HUES6 (cell line): Measurements from ENCODE around the gene JAZF1.

Source experiments
- H3K27ac ChIP-seq: 2 replicates; pipeline ENCODE4 v1.7.0; 2013; ENCODE audit warnings: low read depth, mild to moderate bottlenecking, low read length, inconsistent platforms
- H3K27me3 ChIP-seq: 2 replicates; pipeline ENCODE4 v1.6.1; 2013; ENCODE audit warnings: low read length; ENCODE audit not compliant: control insufficient read depth, insufficient read depth
- H3K36me3 ChIP-seq: 2 replicates; pipeline ENCODE4 v1.6.1; 2013; ENCODE audit warnings: low read length; ENCODE audit not compliant: control insufficient read depth, insufficient read depth
- H3K4me1 ChIP-seq: 2 replicates; pipeline ENCODE4 v1.6.1; 2013; ENCODE audit warnings: low read length; ENCODE audit not compliant: control insufficient read depth, insufficient read depth
- H3K4me3 ChIP-seq: 2 replicates; pipeline ENCODE4 v1.5.1; 2013; ENCODE audit warnings: low read depth, low read length
- H3K9ac ChIP-seq: one replicate; pipeline ENCODE4 v1.6.1; 2013; ENCODE audit warnings: mild to moderate bottlenecking, low read length
- H3K9me3 ChIP-seq: 2 replicates; pipeline ENCODE4 v1.6.1; 2013; ENCODE audit warnings: low read depth, low read length; ENCODE audit not compliant: control insufficient read depth, insufficient read depth

Gene JAZF1

DNA sequence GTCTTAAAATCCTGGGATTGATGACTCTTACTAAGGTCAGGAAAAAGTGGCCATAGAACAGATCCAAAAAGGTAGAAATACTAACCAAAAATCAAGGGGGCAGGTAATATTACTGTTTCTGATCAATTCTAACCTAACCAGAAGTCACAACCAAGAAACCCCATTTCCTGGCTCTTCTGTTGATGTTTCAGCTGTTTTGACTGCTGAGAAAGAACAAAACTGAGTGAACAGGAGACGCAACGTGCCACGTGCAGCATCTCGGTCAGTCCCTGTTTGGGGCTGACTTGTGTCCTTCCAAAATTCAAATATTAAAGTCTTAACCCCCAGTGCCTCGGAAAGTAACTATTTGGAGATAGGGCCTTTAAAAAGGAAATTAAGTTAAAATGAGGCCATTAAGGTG, 56.8 kb downstream of the JAZF1 start:
- no peaks in the 10 kb centered on the region for H3K36me3 ChIP-seq
- H3K27me3 ChIP-seq: peaks cover 5% of the 10 kb centered on the region; the same call in 1 of the 2 replicates
- no peak overlapping the region for H3K27ac ChIP-seq
- no peak overlapping the region for H3K4me3 ChIP-seq
- no peaks in the 10 kb centered on the region for H3K9me3 ChIP-seq
- no peak overlapping the region for H3K9ac ChIP-seq
- peaks cover 34% of the 10 kb centered on the region for H3K4me1 ChIP-seq

DNA sequence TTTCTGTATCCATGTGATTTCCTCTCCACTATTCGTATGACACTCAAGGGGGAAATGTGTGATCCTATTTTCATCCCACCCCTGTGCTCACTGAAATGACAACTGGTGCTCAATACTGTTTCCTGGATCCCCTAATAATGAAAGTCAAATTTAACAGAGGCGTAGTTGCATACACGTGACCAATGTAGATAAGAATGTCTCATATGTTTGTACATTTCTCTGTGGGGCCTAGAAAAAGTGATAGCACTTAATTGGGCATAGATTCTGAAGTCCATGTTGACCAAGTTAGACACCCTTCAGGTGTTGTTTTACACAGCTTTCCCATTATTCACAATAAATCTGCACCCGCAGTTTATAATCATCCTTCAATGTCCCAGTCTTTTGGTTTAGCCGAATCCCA, 59.1 kb downstream of the JAZF1 start:
- H3K9me3 ChIP-seq: no peaks in the 10 kb centered on the region
- peaks cover 2% of the 10 kb centered on the region; the same call in 1 of the 2 replicates for H3K27me3 ChIP-seq
- no peak overlapping the region for H3K4me3 ChIP-seq
- H3K9ac ChIP-seq: no peak overlapping the region
- H3K4me1 ChIP-seq: peaks cover 29% of the 10 kb centered on the region
- H3K36me3 ChIP-seq: no peaks in the 10 kb centered on the region
- H3K27ac ChIP-seq: no peak overlapping the region

DNA sequence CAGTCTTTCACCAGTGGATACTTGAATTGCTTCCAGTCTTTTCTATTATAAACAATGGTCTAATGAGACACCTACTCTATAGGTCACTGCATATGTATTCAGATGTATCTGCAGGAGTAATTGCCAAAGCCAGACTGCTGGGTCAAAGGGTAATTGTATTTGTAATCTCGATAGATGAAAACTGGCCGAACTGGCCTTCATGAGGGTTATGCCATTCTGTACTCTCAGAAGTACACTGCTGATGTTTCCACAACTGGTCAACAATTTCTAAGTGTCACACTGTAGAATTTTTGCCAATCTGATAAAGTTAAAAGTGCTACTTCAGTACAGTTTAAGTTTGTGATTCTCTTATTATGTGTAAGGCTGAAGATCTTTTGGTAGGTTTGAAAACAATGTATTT, 64.6 kb downstream of the JAZF1 start:
- Histone ChIP-seq H3K9me3 (no peaks in the 10 kb centered on the region), H3K9ac (no peak overlapping the region), H3K4me3 (no peak overlapping the region), H3K27ac (no peak overlapping the region), H3K27me3 (no peaks in the 10 kb centered on the region), H3K36me3 (no peaks in the 10 kb centered on the region), H3K4me1 (no peaks in the 10 kb centered on the region)

DNA sequence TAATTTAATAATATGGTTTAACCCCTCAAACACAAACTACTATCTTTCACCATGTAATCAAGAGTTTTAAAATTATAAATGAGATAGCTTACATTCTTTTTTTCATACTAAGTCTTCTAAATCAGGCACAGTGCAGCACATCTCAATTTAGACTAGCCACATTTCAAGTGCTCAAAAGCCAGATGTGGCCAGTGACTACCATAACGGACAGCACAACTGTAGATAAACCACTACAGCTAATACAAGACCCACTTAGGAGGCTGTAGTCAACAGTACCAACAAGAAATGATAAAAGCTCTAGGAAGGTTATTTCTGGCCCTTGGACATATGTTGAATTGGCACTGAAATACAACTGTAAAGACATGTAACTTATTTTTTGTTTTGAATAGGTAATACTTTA, 65.3 kb downstream of the JAZF1 start:
- Histone ChIP-seq H3K4me3 (no peak overlapping the region), H3K9ac (no peak overlapping the region), H3K27ac (no peak overlapping the region), H3K27me3 (no peaks in the 10 kb centered on the region), H3K36me3 (no peaks in the 10 kb centered on the region), H3K4me1 (no peaks in the 10 kb centered on the region), H3K9me3 (no peaks in the 10 kb centered on the region)

DNA sequence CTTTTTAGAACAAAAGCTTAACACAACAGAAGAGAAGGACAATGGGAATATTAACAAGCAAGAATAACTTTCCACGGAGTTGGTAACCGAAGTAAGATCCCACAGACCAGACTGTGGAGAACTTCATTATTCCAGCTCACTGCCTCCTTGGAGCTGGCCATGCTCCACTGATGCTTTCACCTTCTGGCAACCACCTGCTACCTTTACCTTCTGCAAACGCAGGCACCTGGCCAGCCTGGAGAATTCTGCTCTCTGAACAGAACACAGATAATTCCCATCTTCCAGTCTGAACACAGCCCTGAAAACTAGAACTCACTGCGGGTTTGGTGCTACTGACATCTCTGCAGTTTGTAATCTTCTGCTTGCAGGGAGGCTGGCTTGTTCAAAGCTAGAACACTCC, 66.5 kb downstream of the JAZF1 start:
- Histone ChIP-seq H3K27ac (no peak overlapping the region), H3K4me3 (no peak overlapping the region), H3K27me3 (no peaks in the 10 kb centered on the region), H3K9me3 (no peaks in the 10 kb centered on the region), H3K9ac (no peak overlapping the region), H3K36me3 (no peaks in the 10 kb centered on the region), H3K4me1 (no peaks in the 10 kb centered on the region)

DNA sequence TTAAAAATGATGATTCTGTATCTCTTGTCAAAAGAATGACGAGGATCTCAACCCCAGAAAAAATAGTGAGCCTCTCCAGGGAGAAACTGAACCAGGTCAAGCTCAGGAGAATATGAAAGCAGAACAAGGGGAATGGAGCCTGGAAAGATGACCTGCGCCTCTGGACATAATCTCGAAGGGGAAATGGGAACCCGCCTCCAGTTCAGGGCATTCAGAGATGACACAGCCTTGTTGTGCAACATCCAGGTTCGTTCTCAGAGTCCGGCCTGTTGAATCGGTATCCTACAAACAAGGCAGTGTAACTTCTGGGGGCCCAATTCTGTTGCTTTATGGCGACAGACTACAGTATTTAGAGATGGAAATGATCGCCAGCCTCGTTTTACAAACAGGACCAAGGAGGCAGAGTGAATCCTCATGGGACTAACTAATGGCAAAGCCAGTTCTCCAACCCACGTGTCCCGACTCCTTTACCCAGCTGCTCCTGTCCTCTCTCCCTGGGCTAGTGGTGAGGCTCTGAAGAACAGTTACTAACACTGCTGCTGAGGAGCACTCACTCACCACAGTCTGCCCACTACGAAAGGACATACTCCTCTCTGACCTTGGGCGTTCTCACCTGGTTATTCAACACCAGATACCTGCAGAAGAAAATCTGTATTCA, 67.6 kb downstream of the JAZF1 start:
- H3K9ac ChIP-seq: no peak overlapping the region
- no peaks in the 10 kb centered on the region for H3K9me3 ChIP-seq
- no peaks in the 10 kb centered on the region for H3K36me3 ChIP-seq
- H3K27ac ChIP-seq: no peak overlapping the region
- H3K4me1 ChIP-seq: no peaks in the 10 kb centered on the region
- no peaks in the 10 kb centered on the region for H3K27me3 ChIP-seq
- H3K4me3 ChIP-seq: no peak overlapping the region

DNA sequence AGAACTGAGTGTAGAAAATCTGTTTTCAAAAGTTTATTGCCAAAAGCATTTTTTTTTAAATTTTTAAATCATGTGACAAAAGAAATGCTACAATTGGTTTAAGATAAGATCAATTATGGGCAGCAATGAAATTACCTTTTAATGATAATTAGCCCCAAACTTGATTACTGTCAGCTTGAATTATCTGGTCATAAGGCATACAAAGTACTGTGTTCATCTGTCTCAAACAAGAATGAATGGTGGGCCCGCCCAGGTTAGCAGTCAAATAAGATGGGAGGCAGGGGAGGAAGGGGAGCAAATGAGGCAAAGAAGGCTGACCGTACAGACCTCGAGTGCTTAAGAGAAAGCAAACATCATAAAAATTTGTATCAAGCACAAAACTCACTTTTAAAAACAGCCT, 68.1 kb downstream of the JAZF1 start:
- Histone ChIP-seq H3K4me3 (no peak overlapping the region), H3K4me1 (no peaks in the 10 kb centered on the region), H3K27me3 (no peaks in the 10 kb centered on the region), H3K9me3 (no peaks in the 10 kb centered on the region), H3K36me3 (no peaks in the 10 kb centered on the region), H3K27ac (no peak overlapping the region), H3K9ac (no peak overlapping the region)

DNA sequence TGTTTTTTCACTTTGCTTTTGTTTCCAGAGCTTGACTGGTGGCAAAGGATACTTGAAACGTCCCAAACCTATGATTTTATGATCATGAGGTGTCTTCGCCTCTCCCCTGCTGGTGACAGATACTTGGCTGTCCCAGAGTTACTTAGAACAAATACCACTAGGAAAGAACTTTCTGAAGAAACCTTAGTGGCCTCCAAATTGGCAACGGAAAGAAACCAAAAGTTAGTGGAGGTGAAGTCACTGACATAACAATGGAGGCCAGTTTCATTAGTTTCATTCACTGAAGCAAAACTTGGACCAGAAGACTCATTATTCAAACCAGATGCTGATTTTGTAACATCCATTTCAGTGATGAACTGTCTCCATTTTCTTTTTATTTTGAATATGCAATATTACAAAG, 68.6 kb downstream of the JAZF1 start:
- Histone ChIP-seq H3K4me3 (no peak overlapping the region), H3K36me3 (no peaks in the 10 kb centered on the region), H3K9me3 (no peaks in the 10 kb centered on the region), H3K9ac (no peak overlapping the region), H3K4me1 (no peaks in the 10 kb centered on the region), H3K27ac (no peak overlapping the region), H3K27me3 (no peaks in the 10 kb centered on the region)

DNA sequence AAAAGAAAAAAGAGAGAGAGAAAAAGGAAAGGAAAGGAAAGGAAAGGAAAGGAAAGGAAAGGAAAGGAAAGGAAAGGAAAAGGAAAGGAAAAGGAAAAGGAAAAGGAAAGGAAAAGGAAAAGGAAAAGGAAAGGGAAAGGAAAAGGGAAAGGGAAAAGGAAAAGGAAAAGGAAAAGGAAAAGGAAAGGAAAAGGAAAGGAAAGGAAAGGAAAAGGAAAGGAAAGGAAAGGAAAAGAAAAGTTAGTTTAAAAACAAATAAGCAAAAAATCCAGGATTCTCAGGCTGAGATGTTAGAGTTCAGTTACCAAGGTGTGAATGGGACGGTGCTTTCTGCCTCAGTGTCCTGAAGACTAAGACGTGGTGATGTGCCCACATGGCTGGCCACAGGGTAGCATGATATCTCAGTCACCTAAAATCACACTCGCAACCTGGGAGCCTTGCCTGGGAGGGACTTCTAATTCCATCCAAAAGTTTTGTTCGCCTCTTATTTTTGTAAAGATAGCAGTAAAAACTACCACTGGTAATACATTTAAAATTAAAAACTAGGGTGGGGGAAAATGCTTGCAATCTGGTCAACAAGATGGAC, 70.1 kb downstream of the JAZF1 start:
- H3K27me3 ChIP-seq: no peaks in the 10 kb centered on the region
- H3K4me1 ChIP-seq: peaks cover 7% of the 10 kb centered on the region; the same call in 1 of the 2 replicates
- H3K27ac ChIP-seq: no peak overlapping the region
- no peak overlapping the region for H3K9ac ChIP-seq
- H3K9me3 ChIP-seq: no peaks in the 10 kb centered on the region
- no peaks in the 10 kb centered on the region for H3K36me3 ChIP-seq
- no peak overlapping the region for H3K4me3 ChIP-seq

DNA sequence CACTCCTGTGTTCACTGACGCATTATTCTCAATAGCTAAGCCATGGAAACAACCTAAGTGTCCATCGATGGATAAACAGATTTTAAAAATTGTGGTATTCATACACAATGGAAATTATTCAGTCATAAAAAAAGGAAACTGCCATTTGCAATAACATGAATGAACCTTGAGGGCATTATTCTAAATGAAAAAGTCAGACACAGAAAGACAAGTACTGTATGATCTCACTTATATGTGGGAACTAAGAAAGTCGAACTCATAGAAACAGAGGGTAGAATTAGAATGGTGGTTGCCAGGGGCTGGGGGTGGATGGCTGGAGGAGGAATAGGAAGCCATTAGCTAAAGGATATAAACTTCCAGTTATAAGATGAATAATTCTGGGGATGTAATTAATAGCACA, 71.8 kb downstream of the JAZF1 start:
- Histone ChIP-seq H3K4me1 (peaks cover 20% of the 10 kb centered on the region), H3K27me3 (no peaks in the 10 kb centered on the region), H3K27ac (no peak overlapping the region), H3K9ac (no peak overlapping the region), H3K4me3 (no peak overlapping the region), H3K36me3 (no peaks in the 10 kb centered on the region), H3K9me3 (no peaks in the 10 kb centered on the region)

DNA sequence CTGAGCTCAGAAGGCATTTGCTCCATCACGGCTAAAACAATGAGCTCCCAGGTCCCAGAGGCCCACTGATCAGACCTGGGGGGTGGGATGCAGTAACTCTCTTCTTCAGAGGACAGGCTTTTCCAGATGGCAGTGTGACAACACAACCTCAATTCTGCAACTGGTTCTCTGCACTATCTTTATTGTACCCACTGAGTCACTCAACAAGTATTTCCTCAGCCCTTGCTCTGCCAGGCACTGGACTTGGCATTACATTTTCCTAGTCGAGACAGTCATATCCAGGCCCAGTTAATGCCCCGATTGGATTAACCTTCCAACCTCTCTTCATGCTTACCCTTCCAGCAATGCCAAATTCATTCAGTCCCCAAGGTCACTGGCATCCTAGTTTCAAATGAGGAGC, 72.6 kb downstream of the JAZF1 start:
- H3K4me3 ChIP-seq: no peak overlapping the region
- H3K4me1 ChIP-seq: peaks cover 23% of the 10 kb centered on the region
- H3K9me3 ChIP-seq: no peaks in the 10 kb centered on the region
- H3K9ac ChIP-seq: no peak overlapping the region
- H3K27me3 ChIP-seq: no peaks in the 10 kb centered on the region
- no peak overlapping the region for H3K27ac ChIP-seq
- H3K36me3 ChIP-seq: no peaks in the 10 kb centered on the region
